OCI-LY1 (cell line): Measurements from ENCODE around the gene PACS2.

Source experiments
- H2AFZ ChIP-seq: fragments of 200-600 bp; sonication (generic), shearing (Covaris generic); 2 replicates; pipeline ENCODE4 v1.6.0; 2014; ENCODE audit warnings: antibody characterized with exemption, mild to moderate bottlenecking, low read length
- H3F3A ChIP-seq: fragments of 200-600 bp; sonication (generic), shearing (Covaris generic); 2 replicates; pipeline ENCODE4 v1.6.0; 2014; ENCODE audit warnings: mild to moderate bottlenecking, antibody characterized with exemption, low read length, moderate library complexity; ENCODE audit not compliant: insufficient read depth
- H3K27ac ChIP-seq: fragments of 200-600 bp; sonication (generic); 2 replicates; pipeline ENCODE4 v1.5.1; 2014; ENCODE audit warnings: low read length, mixed run types, mild to moderate bottlenecking, low read depth; ENCODE audit not compliant: poor library complexity, severe bottlenecking
- H3K27me3 ChIP-seq: fragments of 200-600 bp; sonication (generic); 2 replicates; pipeline ENCODE4 v1.6.0; 2014; ENCODE audit warnings: antibody characterized with exemption, mild to moderate bottlenecking, low read length, moderate library complexity; ENCODE audit not compliant: insufficient read depth
- H3K36me3 ChIP-seq: fragments of 200-600 bp; sonication (generic); 2 replicates; pipeline ENCODE4 v1.6.1; 2014; ENCODE audit warnings: mild to moderate bottlenecking, antibody characterized with exemption, low read length, moderate library complexity, mixed read lengths; ENCODE audit not compliant: insufficient read depth
- H3K4me1 ChIP-seq: fragments of 200-600 bp; sonication (generic); 2 replicates; pipeline ENCODE4 v1.5.1; 2014; ENCODE audit warnings: mild to moderate bottlenecking, low read length, moderate library complexity; ENCODE audit not compliant: insufficient read depth, severe bottlenecking
- H3K4me2 ChIP-seq: fragments of 200-600 bp; sonication (generic), shearing (Covaris generic); 2 replicates; pipeline ENCODE4 v1.6.1; 2014; ENCODE audit warnings: low read length
- H3K4me3 ChIP-seq: fragments of 200-600 bp; sonication (generic); 2 replicates; pipeline ENCODE4 v1.5.1; 2014; ENCODE audit warnings: low read length, low read depth, mild to moderate bottlenecking, mixed read lengths; ENCODE audit not compliant: poor library complexity, severe bottlenecking
- H3K79me2 ChIP-seq: fragments of 200-600 bp; shearing (Covaris generic); 2 replicates; pipeline ENCODE4 v1.6.1; 2016; ENCODE audit warnings: mixed run types, low read length, mixed read lengths; ENCODE audit not compliant: insufficient read depth
- H3K9ac ChIP-seq: fragments of 200-600 bp; sonication (generic), shearing (Covaris generic); 2 replicates; pipeline ENCODE4 v1.6.1; 2014; ENCODE audit warnings: mild to moderate bottlenecking, low read length, mixed read lengths
- H3K9me2 ChIP-seq: fragments of 200-600 bp; sonication (generic), shearing (Covaris generic); 2 replicates; pipeline ENCODE4 v1.6.1; 2014; ENCODE audit warnings: low read depth, mild to moderate bottlenecking, low read length, mixed read lengths
- H3K9me3 ChIP-seq: fragments of 200-600 bp; shearing (Covaris generic); 2 replicates; pipeline ENCODE4 v1.6.1; 2014; ENCODE audit warnings: low read length, mixed read lengths
- H4K20me1 ChIP-seq: fragments of 200-600 bp; sonication (generic), shearing (Covaris generic); 2 replicates; pipeline ENCODE4 v1.6.0; 2016; ENCODE audit warnings: mild to moderate bottlenecking, low read length; ENCODE audit not compliant: insufficient read depth
- EZH2 ChIP-seq: fragments of 200-600 bp; sonication (generic), shearing (Covaris generic); IDR thresholded peaks from 2 replicates; pipeline ENCODE4 v1.8.0; 2017; ENCODE audit warnings: borderline replicate concordance, mixed run types, mild to moderate bottlenecking, antibody characterized with exemption, low read length, moderate library complexity, mixed read lengths
- TF ChIP-seq, protein P1 (sequence below): fragments of 200-600 bp; sonication (generic), shearing (Covaris generic); IDR thresholded peaks from 2 replicates; pipeline ENCODE4 v1.5.1; 2017; ENCODE audit warnings: mild to moderate bottlenecking, antibody characterized with exemption, low read length, moderate library complexity, mixed read lengths

The PACS2 gene

GRCh38 chr14:105377555-105378182 lies 63.1 kb downstream of the PACS2 start:
- Histone ChIP-seq H3K27me3 (peaks cover 6% of the 10 kb centered on the region; the same call in 1 of the 2 replicates), H4K20me1 (no peaks in the 10 kb centered on the region), H2AFZ (no peak overlapping the region), H3K9me3 (no peaks in the 10 kb centered on the region), H3K36me3 (no peaks in the 10 kb centered on the region), H3K4me1 (peaks cover 7% of the 10 kb centered on the region), H3K4me2 (no peak overlapping the region), H3K79me2 (no peaks in the 10 kb centered on the region), H3K27ac (no peak overlapping the region), H3F3A (no peaks in the 10 kb centered on the region), H3K9me2 (no peaks in the 10 kb centered on the region), H3K4me3 (no peak overlapping the region), H3K9ac (no peak overlapping the region)
- TF ChIP-seq, protein P1, sequence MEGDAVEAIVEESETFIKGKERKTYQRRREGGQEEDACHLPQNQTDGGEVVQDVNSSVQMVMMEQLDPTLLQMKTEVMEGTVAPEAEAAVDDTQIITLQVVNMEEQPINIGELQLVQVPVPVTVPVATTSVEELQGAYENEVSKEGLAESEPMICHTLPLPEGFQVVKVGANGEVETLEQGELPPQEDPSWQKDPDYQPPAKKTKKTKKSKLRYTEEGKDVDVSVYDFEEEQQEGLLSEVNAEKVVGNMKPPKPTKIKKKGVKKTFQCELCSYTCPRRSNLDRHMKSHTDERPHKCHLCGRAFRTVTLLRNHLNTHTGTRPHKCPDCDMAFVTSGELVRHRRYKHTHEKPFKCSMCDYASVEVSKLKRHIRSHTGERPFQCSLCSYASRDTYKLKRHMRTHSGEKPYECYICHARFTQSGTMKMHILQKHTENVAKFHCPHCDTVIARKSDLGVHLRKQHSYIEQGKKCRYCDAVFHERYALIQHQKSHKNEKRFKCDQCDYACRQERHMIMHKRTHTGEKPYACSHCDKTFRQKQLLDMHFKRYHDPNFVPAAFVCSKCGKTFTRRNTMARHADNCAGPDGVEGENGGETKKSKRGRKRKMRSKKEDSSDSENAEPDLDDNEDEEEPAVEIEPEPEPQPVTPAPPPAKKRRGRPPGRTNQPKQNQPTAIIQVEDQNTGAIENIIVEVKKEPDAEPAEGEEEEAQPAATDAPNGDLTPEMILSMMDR, result no peak
- TF ChIP-seq EZH2, result no peak

- Histone ChIP-seq H3K4me1 (peaks cover 7% of the 10 kb centered on the region), H4K20me1 (no peaks in the 10 kb centered on the region), H3K4me2 (no peak overlapping the region), H3K79me2 (no peaks in the 10 kb centered on the region), H3K36me3 (no peaks in the 10 kb centered on the region), H3K9ac (no peak overlapping the region), H3K9me3 (no peaks in the 10 kb centered on the region), H3F3A (no peaks in the 10 kb centered on the region), H3K27me3 (peaks cover 6% of the 10 kb centered on the region; the same call in 1 of the 2 replicates), H3K4me3 (no peak overlapping the region), H2AFZ (no peak overlapping the region), H3K27ac (no peak overlapping the region), H3K9me2 (no peaks in the 10 kb centered on the region)
- TF ChIP-seq EZH2, result no peak
- TF ChIP-seq, protein P1, result no peak
These were observed 63.7 kb downstream of the PACS2 start for GRCh38 chr14:105378199-105378598.

GRCh38 chr14:105378873-105379685 lies 64.5 kb downstream of the PACS2 start:
- H3K4me1 ChIP-seq, result peaks cover 7% of the 10 kb centered on the region
- H3K9me3 ChIP-seq, result no peaks in the 10 kb centered on the region
- H3K27me3 ChIP-seq, result peaks cover 6% of the 10 kb centered on the region; the same call in 1 of the 2 replicates
- H3K79me2 ChIP-seq, result no peaks in the 10 kb centered on the region
- H2AFZ ChIP-seq, result no peak overlapping the region
- H3K27ac ChIP-seq, result no peak overlapping the region
- H3K9ac ChIP-seq, result no peak overlapping the region
- H3K9me2 ChIP-seq, result no peaks in the 10 kb centered on the region
- H3K4me3 ChIP-seq, result no peak overlapping the region
- no peaks in the 10 kb centered on the region for H3K36me3 ChIP-seq
- H3F3A ChIP-seq, result no peaks in the 10 kb centered on the region
- no peak overlapping the region for H3K4me2 ChIP-seq
- H4K20me1 ChIP-seq, result no peaks in the 10 kb centered on the region
- TF ChIP-seq EZH2, result no peak
- TF ChIP-seq, protein P1, result no peak
